Measurements from ENCODE around the gene SMAD2.

The SMAD2 gene

DNA sequence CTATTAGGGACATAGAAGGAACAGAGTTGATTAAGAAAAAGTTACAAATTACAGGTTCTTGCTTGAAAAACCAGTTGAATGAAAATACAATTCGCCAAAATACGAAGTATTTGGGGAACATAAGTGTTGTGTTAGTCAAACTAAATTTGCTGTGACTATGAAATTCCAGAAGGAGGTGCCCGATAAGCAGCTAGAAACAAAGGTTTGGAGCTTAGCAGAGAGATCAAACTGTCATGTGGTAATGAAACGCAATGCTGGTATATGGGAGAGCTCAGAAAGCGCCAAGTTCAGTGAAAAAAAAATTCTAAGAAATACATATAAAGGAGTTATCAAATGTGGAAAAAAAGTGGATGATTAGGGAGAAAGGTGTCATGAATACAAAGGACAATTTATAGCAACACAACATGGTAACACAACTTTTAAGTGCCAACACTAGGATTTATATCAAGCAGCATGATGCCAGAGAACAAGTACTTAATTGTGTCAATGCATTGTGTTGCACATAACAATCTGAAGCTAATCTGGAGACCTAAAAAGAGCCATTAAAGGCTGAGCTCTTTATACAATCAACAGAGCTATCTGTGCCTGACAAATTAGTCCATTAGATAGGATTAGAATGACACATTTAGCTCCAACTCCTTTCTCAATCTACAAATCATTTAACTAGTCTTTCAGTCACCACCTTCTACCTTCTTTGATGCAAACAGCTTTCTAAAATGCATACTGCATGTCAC is 31.2 kb downstream of the SMAD2 start:
- DNase-seq (ENCODE audit: low read depth), result no peak
- H3K4me3 ChIP-seq (ENCODE audit: low read depth, low read length), result no peak overlapping the region
- TF ChIP-seq, protein P1, sequence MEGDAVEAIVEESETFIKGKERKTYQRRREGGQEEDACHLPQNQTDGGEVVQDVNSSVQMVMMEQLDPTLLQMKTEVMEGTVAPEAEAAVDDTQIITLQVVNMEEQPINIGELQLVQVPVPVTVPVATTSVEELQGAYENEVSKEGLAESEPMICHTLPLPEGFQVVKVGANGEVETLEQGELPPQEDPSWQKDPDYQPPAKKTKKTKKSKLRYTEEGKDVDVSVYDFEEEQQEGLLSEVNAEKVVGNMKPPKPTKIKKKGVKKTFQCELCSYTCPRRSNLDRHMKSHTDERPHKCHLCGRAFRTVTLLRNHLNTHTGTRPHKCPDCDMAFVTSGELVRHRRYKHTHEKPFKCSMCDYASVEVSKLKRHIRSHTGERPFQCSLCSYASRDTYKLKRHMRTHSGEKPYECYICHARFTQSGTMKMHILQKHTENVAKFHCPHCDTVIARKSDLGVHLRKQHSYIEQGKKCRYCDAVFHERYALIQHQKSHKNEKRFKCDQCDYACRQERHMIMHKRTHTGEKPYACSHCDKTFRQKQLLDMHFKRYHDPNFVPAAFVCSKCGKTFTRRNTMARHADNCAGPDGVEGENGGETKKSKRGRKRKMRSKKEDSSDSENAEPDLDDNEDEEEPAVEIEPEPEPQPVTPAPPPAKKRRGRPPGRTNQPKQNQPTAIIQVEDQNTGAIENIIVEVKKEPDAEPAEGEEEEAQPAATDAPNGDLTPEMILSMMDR (conservative IDR thresholded peaks at IDR 0.05; ENCODE audit: low read depth, low read length), result no peak

- no peak overlapping the region for H3K4me3 ChIP-seq (ENCODE audit: low read depth, low read length)
- TF ChIP-seq, protein P1 (conservative IDR thresholded peaks at IDR 0.05; ENCODE audit: low read depth, low read length), result no peak
- DNase-seq (ENCODE audit: low read depth), result peak; percentile 33
Observed at GRCh38 chr18:47898696-47899095, 31.8 kb downstream of the SMAD2 start.

DNA sequence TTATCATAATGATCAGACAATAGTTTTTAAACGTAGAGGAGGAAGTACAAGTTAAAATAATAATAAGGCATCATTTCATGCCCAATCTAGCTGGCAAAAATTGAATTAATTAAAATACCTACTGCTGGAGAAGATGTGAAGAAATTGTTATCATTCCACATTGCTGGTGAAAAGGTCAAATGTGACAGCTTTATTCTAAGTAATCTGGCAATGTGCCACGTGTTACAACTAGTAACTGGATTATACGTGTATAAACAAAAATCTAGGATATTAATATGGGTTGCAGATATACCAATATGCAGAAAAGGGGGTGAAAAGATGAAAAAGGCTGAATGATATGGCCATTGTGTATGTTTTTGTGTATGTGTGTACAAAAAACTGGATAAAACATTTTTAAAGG is 32.4 kb downstream of the SMAD2 start:
- TF ChIP-seq, protein P1 (conservative IDR thresholded peaks at IDR 0.05; ENCODE audit: low read depth, low read length), result no peak
- no peak overlapping the region for H3K4me3 ChIP-seq (ENCODE audit: low read depth, low read length)
- DNase-seq (ENCODE audit: low read depth), result peak; percentile 42

DNA sequence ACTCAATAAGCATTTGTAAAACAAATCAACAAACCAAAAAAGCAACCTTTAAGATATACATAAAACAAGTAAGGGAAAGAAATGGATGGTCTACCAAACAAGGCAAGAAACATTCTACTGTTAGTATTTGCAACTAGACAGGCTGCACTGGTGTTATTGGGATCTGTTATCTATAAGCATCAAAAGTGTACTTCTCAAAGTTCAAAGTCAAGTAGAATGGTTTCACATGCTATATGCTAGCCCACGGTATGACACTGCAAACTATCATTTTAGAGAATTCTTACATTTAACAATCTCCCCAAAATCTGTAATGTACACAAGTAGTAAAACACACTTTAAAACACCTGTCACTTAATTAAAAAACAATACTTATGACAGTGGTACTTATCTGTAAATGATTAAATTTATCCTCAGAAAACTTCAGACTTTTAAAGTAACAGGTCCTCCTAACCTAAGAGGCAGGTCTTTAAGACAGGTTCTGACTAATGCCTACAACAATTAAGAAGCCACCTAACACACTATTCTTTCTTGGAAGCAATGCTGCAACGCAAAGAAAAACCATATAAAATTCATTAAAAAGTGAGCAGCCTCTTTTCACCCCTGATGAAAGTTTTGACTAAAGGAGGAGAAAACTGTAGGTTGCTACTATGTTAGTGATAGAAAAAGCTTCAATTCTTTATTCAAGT is 34.8 kb downstream of the SMAD2 start:
- DNase-seq (ENCODE audit: low read depth), result no peak

DNA sequence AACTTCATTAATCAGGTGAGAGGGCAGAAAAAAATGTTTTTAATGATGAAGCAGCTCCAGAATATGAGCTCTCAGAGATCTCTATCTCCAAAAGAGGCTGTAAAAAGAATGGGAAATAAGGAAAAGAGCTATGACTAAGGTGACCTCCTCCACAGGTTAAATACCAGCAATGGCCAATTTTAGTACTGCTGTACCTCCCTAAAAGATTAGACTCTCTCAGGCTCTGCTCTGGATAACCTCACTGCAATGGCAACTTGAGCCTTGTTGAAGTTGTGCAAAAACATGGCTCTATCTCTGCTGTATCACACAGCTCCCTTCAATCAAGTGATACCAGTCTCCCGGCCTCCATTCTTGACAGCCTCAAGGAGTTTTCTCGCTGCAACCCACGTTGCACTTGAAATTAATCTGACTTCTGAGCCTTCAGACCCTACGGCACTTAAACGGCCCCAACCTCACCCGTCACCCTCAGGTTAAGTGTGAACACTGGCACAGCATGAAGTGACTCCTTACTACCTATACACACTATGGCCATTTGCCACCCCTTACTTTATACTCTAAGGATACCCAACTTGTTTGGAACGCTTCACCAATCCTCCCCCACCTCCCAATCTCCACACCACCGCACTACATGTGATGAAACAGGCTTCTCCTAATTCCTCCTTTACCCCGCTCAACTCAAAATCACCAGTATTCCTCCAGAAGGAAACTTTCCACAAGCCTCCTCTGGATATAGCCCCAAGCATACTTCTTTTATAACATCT is 36.3 kb downstream of the SMAD2 start:
- no peak for DNase-seq (ENCODE audit: low read depth)
- TF ChIP-seq, protein P1 (conservative IDR thresholded peaks at IDR 0.05; ENCODE audit: low read depth, low read length), result no peak
- no peak overlapping the region for H3K4me3 ChIP-seq (ENCODE audit: low read depth, low read length)

More for the DNA sequence above, 34.8 kb downstream of the SMAD2 start:
- TF ChIP-seq, protein P1 (conservative IDR thresholded peaks at IDR 0.05; ENCODE audit: low read depth, low read length), result no peak
- H3K4me3 ChIP-seq (ENCODE audit: low read depth, low read length), result no peak overlapping the region

- TF ChIP-seq, protein P1 (conservative IDR thresholded peaks at IDR 0.05; ENCODE audit: low read depth, low read length), result no peak
- DNase-seq (ENCODE audit: low read depth), result no peak
Observed at GRCh38 chr18:47893047-47893446, 37.4 kb downstream of the SMAD2 start.

More at GRCh38 chr18:47893047-47893446, 37.4 kb downstream of the SMAD2 start:
- no peak overlapping the region for H3K4me3 ChIP-seq (ENCODE audit: low read depth, low read length)

All from choroid plexus epithelial cell (primary cell).